Stimulated activated CD8-positive, alpha-beta memory T cell treated with anti-CD3 and anti-CD28 coated beads, Interleukin-15, amount 100 ng/mL, for 24 hours (primary cell): ENCODE results near the gene LDLRAD4.

Experiments used
- DNase-seq: peaks from one replicate; pipeline ENCODE4 v3.0.0-alpha.2; 2020; ENCODE audit warnings: low read depth

The LDLRAD4 gene

GRCh38 chr18:13491138-13491537 is 272.6 kb downstream of the LDLRAD4 start:
- DNase-seq = no peak

- DNase-seq = no peak
Measured at GRCh38 chr18:13492314-13492713, 273.8 kb downstream of the LDLRAD4 start.

DNA sequence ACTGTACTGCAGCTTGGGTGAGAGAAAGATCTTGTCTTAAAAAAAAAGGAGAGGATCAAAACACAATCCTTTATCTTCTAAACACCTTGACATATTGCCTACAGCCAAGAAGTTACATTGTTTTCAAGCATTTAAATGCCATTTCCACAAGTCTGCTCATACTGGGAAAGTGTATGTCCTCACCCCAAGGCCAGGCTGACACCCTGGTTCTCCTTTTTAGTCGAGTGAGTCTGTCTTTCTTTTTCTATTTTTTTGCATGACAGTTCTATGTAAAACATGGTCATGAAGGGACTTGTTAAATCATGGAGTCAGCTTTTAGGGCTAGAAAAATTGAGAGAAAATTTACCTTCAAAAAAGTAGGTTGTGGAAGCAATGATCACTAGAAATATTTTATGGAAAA is 274.5 kb downstream of the LDLRAD4 start:
- no peak for DNase-seq

DNA sequence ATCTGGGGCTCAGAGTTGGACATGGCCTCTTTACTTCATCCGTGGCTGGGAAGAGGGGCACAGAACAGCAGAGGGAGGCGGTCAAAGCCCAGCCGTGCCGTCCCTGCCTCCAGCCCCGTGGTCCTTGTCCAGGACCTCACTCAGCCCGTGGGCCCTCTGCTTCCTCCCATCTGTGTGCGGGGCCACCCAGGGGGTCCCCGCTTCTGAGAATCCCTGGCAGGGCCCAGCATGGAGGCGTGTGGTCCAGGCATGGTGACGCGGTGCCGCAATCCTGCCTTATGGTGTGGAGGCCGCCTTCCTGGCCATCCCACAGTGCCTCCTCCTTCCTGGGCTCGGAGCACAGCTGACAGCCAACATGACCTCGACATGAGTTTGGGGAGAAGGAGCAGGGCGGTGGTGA is 275.2 kb downstream of the LDLRAD4 start:
- no peak for DNase-seq

GRCh38 chr18:13494871-13495445 is 276.4 kb downstream of the LDLRAD4 start:
- no peak for DNase-seq

- DNase-seq = no peak
Measured at GRCh38 chr18:13495961-13496360, 277.4 kb downstream of the LDLRAD4 start.

DNA sequence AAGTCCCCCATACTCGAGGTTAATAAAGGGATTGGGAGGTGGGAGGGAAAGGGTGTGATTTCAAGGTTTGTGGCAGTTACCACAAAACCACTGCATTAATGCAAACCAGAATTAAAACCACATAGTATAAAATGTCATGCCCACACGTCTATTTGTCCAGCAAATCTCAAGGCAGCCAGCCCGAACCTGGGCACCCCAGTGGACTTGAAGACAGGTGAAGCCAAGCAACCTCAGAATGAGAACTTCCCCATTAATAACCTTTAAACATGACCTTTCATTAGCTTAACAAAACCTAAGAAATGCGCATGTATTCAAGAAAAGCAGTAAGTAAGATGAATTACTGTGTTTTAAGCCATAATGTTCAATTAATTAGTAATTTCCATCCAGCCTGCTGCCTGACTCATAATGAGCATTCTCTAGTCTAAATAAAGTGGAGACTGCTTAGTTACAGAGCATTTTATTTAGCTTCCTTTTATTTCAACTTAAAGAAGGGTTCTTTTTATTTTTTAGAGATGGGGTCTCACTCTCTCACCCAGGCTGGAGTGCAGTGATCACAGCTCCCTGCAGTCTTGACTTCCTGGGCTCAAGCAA is 278.2 kb downstream of the LDLRAD4 start:
- no peak for DNase-seq

- DNase-seq = no peak
Measured at GRCh38 chr18:13499803-13500202, 281.2 kb downstream of the LDLRAD4 start.

DNA sequence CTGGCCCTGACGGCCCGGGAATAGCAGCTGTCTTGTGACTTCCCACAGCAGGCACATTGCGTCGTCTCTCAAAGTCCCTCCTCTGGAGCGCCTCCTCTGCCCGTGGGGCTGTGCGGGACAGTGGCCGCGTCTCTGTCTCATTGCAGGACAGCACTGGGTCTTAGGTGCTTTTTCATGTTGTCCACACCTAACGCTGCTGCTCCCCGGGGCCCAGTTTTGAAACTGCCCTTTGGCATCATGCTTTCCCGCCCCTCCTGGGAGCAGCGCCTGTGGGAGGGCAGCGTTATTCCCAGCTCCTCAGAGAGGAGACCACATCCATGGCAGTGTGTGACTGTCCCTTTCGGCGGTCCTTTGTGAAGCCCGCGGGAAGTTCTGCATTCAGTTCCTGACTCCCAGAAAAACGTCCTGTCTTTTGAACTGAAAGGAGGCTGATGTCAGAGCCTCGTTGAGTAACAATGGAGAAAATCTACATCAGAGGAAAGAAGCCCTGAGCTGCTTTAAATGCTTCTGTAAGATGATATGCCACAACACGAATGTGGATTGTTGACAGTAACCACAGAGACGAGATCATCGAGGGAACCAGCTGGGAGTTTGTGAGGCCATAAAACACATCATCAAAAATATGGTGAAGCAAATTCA is 281.8 kb downstream of the LDLRAD4 start:
- DNase-seq = no peak

- DNase-seq = no peak
Measured at GRCh38 chr18:13500869-13501542, 282.4 kb downstream of the LDLRAD4 start.

GRCh38 chr18:13501543-13501887 is 283.0 kb downstream of the LDLRAD4 start:
- no peak for DNase-seq

- DNase-seq = no peak
Measured at GRCh38 chr18:13501891-13502290, 283.3 kb downstream of the LDLRAD4 start.

DNA sequence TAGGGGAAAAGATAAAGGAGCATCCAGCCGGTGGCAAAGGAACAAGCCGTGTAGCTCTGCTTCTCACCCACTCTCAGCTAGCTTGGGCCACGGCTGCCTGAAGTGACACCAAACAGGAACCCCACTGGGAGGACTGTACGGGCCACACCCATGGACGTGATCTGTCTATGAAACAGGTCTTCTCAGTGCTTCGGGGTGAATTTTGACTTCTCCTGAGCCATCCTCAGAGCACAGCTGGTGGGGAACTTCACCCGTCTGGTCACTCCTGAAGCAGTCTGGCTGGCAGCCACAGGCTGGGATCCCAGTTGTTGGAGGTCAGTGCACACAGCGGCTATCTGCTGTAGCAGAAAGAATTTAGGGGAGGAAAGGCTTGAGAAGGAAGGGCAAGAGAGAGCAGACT is 284.0 kb downstream of the LDLRAD4 start:
- no peak for DNase-seq

GRCh38 chr18:13503836-13504235 is 285.3 kb downstream of the LDLRAD4 start:
- no peak for DNase-seq

- no peak for DNase-seq
Measured at GRCh38 chr18:13505780-13506345, 287.3 kb downstream of the LDLRAD4 start.

- no peak for DNase-seq
Measured at GRCh38 chr18:13510594-13510993, 292.0 kb downstream of the LDLRAD4 start.

DNA sequence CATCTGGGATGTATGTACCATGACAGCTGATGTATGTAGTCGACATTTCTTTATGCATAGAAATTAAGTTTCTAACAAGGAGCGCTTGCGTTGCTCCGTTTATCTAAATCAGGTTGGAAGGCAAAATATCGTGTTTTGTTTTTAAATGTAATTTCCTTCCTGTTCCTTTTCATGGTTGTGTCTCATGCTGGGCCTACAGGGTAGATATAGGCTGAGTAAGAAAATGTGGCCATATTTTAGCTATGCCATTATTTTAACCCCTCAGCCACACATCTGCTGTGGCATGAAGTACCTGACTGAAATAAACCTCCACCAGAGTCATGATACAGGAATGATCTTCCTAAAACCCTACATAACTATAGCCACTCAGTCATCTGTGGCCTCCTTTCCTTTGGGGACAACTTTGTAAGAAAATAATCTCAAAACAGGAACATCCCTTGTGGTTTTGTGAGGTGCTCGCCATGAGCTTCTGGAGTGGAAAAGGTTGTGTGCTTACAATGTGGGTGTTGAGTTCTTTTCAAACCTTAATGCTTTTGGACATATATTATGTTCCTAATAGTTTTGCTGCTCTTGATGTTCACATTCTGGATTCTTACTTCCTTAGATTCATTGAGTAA is 293.5 kb downstream of the LDLRAD4 start:
- DNase-seq = no peak

- no peak for DNase-seq
Measured at GRCh38 chr18:13513021-13513420, 294.5 kb downstream of the LDLRAD4 start.

GRCh38 chr18:13513481-13513880 is 294.9 kb downstream of the LDLRAD4 start:
- no peak for DNase-seq

DNA sequence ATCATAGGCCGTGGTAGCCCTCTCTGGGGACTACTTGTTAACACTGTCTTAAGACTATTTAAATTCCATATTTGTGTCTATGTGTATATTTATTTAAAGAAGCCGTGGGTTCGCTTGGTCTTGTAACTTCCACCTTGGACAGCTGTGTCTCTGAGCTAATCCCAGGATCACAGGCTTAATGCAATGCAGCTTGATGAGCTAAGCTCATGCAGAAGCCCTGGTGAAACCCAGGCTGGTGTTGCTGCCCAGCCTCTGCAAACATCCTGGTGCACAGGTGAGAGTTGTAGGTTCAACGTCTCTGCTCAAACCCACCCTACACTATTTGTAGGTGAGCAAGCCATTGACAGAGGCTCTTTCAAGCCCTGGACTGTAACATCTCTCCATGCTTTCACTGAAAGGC is 296.0 kb downstream of the LDLRAD4 start:
- DNase-seq = no peak

- no peak for DNase-seq
Measured at GRCh38 chr18:13516855-13517254, 298.3 kb downstream of the LDLRAD4 start.

GRCh38 chr18:13517369-13517768 is 298.8 kb downstream of the LDLRAD4 start:
- no peak for DNase-seq

DNA sequence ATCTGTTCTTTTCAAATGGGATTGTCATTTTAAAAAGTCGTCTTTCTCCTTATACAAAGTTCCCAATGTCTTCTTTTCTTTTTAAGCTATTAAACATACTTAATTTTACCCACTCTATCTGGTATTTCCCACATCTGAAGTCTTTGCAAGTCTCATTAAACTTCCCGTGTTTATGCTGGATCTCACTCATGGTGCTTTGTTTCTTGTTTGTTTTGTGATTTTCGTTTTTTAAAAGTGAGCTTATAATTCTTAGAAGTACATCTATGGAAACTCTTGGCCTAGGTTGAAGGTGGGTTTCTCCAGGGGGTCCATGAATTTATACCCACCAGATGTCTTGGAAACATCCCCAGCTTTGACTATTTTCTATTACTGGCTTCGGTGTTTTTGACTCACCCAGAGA is 299.8 kb downstream of the LDLRAD4 start:
- DNase-seq = no peak
